HEK293 (cell line): ENCODE measurements around the gene GALNT2.

Experiments used
- CTCF ChIA-PET: fragments of 350-600 bp; formaldehyde crosslinking; extraction: SDS; loops from one replicate; lab custom pipeline; 2021; ENCODE audit warnings: antibody characterized with exemption; lab: Yijun Ruan, JAX
- POLR2A ChIA-PET: fragments of 300-600 bp; formaldehyde crosslinking; extraction: SDS; loops from one replicate; lab custom pipeline; 2020; ENCODE audit warnings: antibody characterized with exemption, inconsistent platforms; lab: Yijun Ruan, JAX
- H3K27ac ChIP-seq: fragments of 200-500 bp; sonication (Bioruptor generic); 2 replicates; pipeline ENCODE4 v1.5.1; 2014; ENCODE audit warnings: low read depth, low read length, control low read depth, inconsistent platforms; ENCODE audit errors: extremely low read depth
- H3K36me3 ChIP-seq, 2 experiments: fragments of 200-500 bp in 1 of 2; sonication (Bioruptor generic) in 1 of 2; 1 replicate in 1 of 2; 2 replicates in 1 of 2; pipeline ENCODE4 v1.5.1; 2014 to 2017; ENCODE audit warnings: inconsistent platforms in 2 of 2, low read length in 2 of 2; ENCODE audit not compliant: control insufficient read depth in 2 of 2, insufficient read depth in 1 of 2
- H3K4me1 ChIP-seq: fragments of 200-500 bp; sonication (Bioruptor generic); 2 replicates; pipeline ENCODE4 v1.5.1; 2014; ENCODE audit warnings: mild to moderate bottlenecking, low read length, inconsistent platforms; ENCODE audit not compliant: control insufficient read depth, insufficient read depth
- H3K4me3 ChIP-seq: 2 replicates; pipeline ENCODE4 v1.5.1; 2011; ENCODE audit warnings: low read depth, mild to moderate bottlenecking, control low read depth, low read length, moderate library complexity
- H3K9me3 ChIP-seq: fragments of 200-500 bp; sonication (Bioruptor generic); 2 replicates; pipeline ENCODE4 v1.5.1; 2014; ENCODE audit warnings: low read depth, low read length, inconsistent platforms; ENCODE audit not compliant: control insufficient read depth, insufficient read depth
- ATF2 ChIP-seq: fragments of 450-650 bp; formaldehyde crosslinking; IDR thresholded peaks from 2 replicates; pipeline ENCODE4 v1.5.1; 2016; ENCODE audit warnings: missing biosample characterization, missing genetic modification characterization, low read depth
- GLI2 ChIP-seq: fragments of 450-650 bp; formaldehyde crosslinking; IDR thresholded peaks from 2 replicates; pipeline ENCODE4; 2017; ENCODE audit warnings: missing biosample characterization, missing genetic modification characterization, low read depth, borderline replicate concordance
- GLIS1 ChIP-seq: fragments of 450-650 bp; formaldehyde crosslinking; IDR thresholded peaks from 2 replicates; pipeline ENCODE4 v1.5.1; 2016; ENCODE audit warnings: missing biosample characterization, missing genetic modification characterization
- KLF17 ChIP-seq: fragments of 450-650 bp; formaldehyde crosslinking; IDR thresholded peaks from 2 replicates; pipeline ENCODE4 v1.5.1; 2016; ENCODE audit warnings: missing biosample characterization, missing genetic modification characterization
- REST ChIP-seq: fragments of 450-650 bp; formaldehyde crosslinking; IDR thresholded peaks from 2 replicates; pipeline ENCODE4 v1.5.1; 2016; ENCODE audit warnings: missing biosample characterization, missing genetic modification characterization
- SCRT1 ChIP-seq: fragments of 450-650 bp; formaldehyde crosslinking; IDR thresholded peaks from 2 replicates; pipeline ENCODE4 v1.5.1; 2016; ENCODE audit warnings: missing biosample characterization, missing genetic modification characterization, borderline replicate concordance
- SCRT2 ChIP-seq: fragments of 450-650 bp; formaldehyde crosslinking; IDR thresholded peaks from 2 replicates; pipeline ENCODE4 v1.5.1; 2016; ENCODE audit warnings: missing biosample characterization, missing genetic modification characterization
- YY1 ChIP-seq: fragments of 450-650 bp; formaldehyde crosslinking; IDR thresholded peaks from 2 replicates; pipeline ENCODE4 v1.5.1; 2018; ENCODE audit warnings: missing biosample characterization, missing genetic modification characterization
- ZBTB10 ChIP-seq: fragments of 450-650 bp; formaldehyde crosslinking; IDR thresholded peaks from 2 replicates; pipeline ENCODE4 v1.5.1; 2016; ENCODE audit warnings: missing biosample characterization, missing genetic modification characterization
- ZFP37 ChIP-seq: fragments of 450-650 bp; formaldehyde crosslinking; IDR thresholded peaks from 2 replicates; pipeline ENCODE4 v1.5.1; 2016; ENCODE audit warnings: missing biosample characterization, missing genetic modification characterization
- ZNF121 ChIP-seq: fragments of 450-650 bp; formaldehyde crosslinking; IDR thresholded peaks from 2 replicates; pipeline ENCODE4 v1.5.1; 2016; ENCODE audit warnings: missing biosample characterization, missing genetic modification characterization
- ZNF155 ChIP-seq: fragments of 450-650 bp; formaldehyde crosslinking; IDR thresholded peaks from 2 replicates; pipeline ENCODE4 v1.5.1; 2016; ENCODE audit warnings: missing biosample characterization, missing genetic modification characterization
- ZNF169 ChIP-seq: fragments of 450-650 bp; formaldehyde crosslinking; IDR thresholded peaks from 2 replicates; pipeline ENCODE4 v1.5.1; 2016; ENCODE audit warnings: missing biosample characterization, missing genetic modification characterization
- ZNF223 ChIP-seq: fragments of 450-650 bp; formaldehyde crosslinking; IDR thresholded peaks from 2 replicates; pipeline ENCODE4 v1.5.1; 2016; ENCODE audit warnings: missing biosample characterization, missing genetic modification characterization
- ZNF24 ChIP-seq: fragments of 450-650 bp; formaldehyde crosslinking; IDR thresholded peaks from 2 replicates; pipeline ENCODE4 v1.5.1; 2016; ENCODE audit warnings: missing biosample characterization, missing genetic modification characterization
- ZNF26 ChIP-seq: fragments of 450-650 bp; formaldehyde crosslinking; IDR thresholded peaks from 2 replicates; pipeline ENCODE4 v1.5.1; 2016; ENCODE audit warnings: missing biosample characterization, missing genetic modification characterization
- ZNF292 ChIP-seq: fragments of 450-650 bp; formaldehyde crosslinking; IDR thresholded peaks from 2 replicates; pipeline ENCODE4 v1.5.1; 2016; ENCODE audit warnings: low read depth, missing biosample characterization, missing genetic modification characterization, borderline replicate concordance
- ZNF48 ChIP-seq: fragments of 450-650 bp; formaldehyde crosslinking; IDR thresholded peaks from 2 replicates; pipeline ENCODE4 v1.5.1; 2016; ENCODE audit warnings: missing biosample characterization, missing genetic modification characterization
- ZNF521 ChIP-seq: fragments of 450-650 bp; formaldehyde crosslinking; IDR thresholded peaks from 2 replicates; pipeline ENCODE4 v1.5.1; 2017; ENCODE audit warnings: missing biosample characterization, mild to moderate bottlenecking, missing genetic modification characterization
- ZNF621 ChIP-seq: fragments of 450-650 bp; formaldehyde crosslinking; IDR thresholded peaks from 2 replicates; pipeline ENCODE4 v1.5.1; 2017; ENCODE audit warnings: missing biosample characterization, missing genetic modification characterization
- ZNF830 ChIP-seq: fragments of 450-650 bp; IDR thresholded peaks from 2 replicates; pipeline ENCODE4 v1.5.0; 2018; ENCODE audit warnings: missing biosample characterization, missing genetic modification characterization, low read depth, mild to moderate bottlenecking, moderate library complexity
- ZSCAN18 ChIP-seq: fragments of 450-650 bp; formaldehyde crosslinking; IDR thresholded peaks from 2 replicates; pipeline ENCODE4 v1.5.1; 2016; ENCODE audit warnings: missing biosample characterization, missing genetic modification characterization
- ZXDB ChIP-seq: fragments of 450-650 bp; formaldehyde crosslinking; IDR thresholded peaks from 2 replicates; pipeline ENCODE4 v1.5.1; 2016; ENCODE audit warnings: missing biosample characterization, missing genetic modification characterization

Gene GALNT2

GRCh38 chr1:230313453-230314141, 246.6 kb downstream of the GALNT2 start:
- ChIA-PET CTCF (interaction anchor here (0.8 kb wide), 1 partner anchor 1055 kb away, joined by 5 read pairs; no protein-coding TSS in a partner anchor), POLR2A (no interaction called here)
- no peaks in the 10 kb centered on the region for H3K36me3 ChIP-seq
- peaks cover 8% of the 10 kb centered on the region for H3K4me1 ChIP-seq
- no peak for TF ChIP-seq GLIS1 (tag by site-specific recombination)
- TF ChIP-seq KLF17 (tag by site-specific recombination): no peak
- no peak for TF ChIP-seq SCRT1 (tag by site-specific recombination)
- no peak for TF ChIP-seq ATF2 (tag by site-specific recombination)
- TF ChIP-seq ZNF121 (tag by site-specific recombination): peak; percentile 66; the same call in 1 of the 2 replicates
- TF ChIP-seq ZNF24 (tag by site-specific recombination): no peak
- no peak for TF ChIP-seq ZNF830
- no peak overlapping the region for H3K27ac ChIP-seq
- H3K9me3 ChIP-seq: no peaks in the 10 kb centered on the region
- H3K4me3 ChIP-seq: no peak overlapping the region

- H3K27ac ChIP-seq: no peak overlapping the region
- peaks cover 8% of the 10 kb centered on the region for H3K4me1 ChIP-seq
- no peak overlapping the region for H3K4me3 ChIP-seq
- POLR2A ChIA-PET: no interaction called here
- no peaks in the 10 kb centered on the region for H3K9me3 ChIP-seq
- CTCF ChIA-PET: interaction anchor here (0.8 kb wide), 1 partner anchor 1056 kb away, joined by 5 read pairs; no protein-coding TSS in a partner anchor
- no peaks in the 10 kb centered on the region for H3K36me3 ChIP-seq
- TF ChIP-seq ZNF292 (tag by site-specific recombination) (no peak), ZNF521 (tag by site-specific recombination) (no peak), ZBTB10 (tag by site-specific recombination) (no peak), ZNF621 (no peak), ZXDB (tag by site-specific recombination) (no peak), ZNF48 (tag by site-specific recombination) (no peak), ZNF155 (no peak), GLI2 (tag by site-specific recombination) (no peak), REST (tag by site-specific recombination) (no peak), ZSCAN18 (tag by site-specific recombination) (no peak), ZNF223 (tag by site-specific recombination) (no peak), YY1 (no peak), ZNF26 (tag by site-specific recombination) (no peak), SCRT2 (tag by site-specific recombination) (no peak), ZFP37 (tag by site-specific recombination) (no peak), ZNF169 (no peak)
These were observed 247.1 kb downstream of the GALNT2 start for GRCh38 chr1:230314142-230314470.
